ENCODE results near the gene ADAT3. TPM values are rescaled to one million over a fixed set of nuclear protein-coding genes. Genes with fewer than 3 reads are reported as not detected.

The ADAT3 gene
- total and polyA plus RNA-seq, 2 of the 4 experiments (the other 2 are of a cell fraction): 0.36 to 2.8 TPM

- Histone ChIP-seq H4K91ac (ENCODE audit: insufficient read depth, low read depth, low read length) (no peak overlapping the region), H4K8ac (ENCODE audit: low read depth in 2 of 2, low read length in 2 of 2) (no peak overlapping the region), H2BK15ac (ENCODE audit: low read depth, low read length) (no peak overlapping the region), H3K23ac (ENCODE audit: low read depth, low read length) (no peak overlapping the region), H2BK20ac (ENCODE audit: low read depth, low read length) (no peak overlapping the region), H3K56ac (ENCODE audit: extremely low read depth, insufficient read depth, low read length) (no peak overlapping the region), H3K18ac (ENCODE audit: low read depth, low read length) (no peak overlapping the region), H3K27me3 (ENCODE audit: control insufficient read depth, insufficient read depth, low read length) (no peaks in the 10 kb centered on the region), H2AFZ (replicated peaks; ENCODE audit: low read length, poor library complexity) (no peak overlapping the region), H3K4me2 (ENCODE audit: low read depth, low read length) (no peak overlapping the region), H3K36me3 (ENCODE audit: control insufficient read depth, insufficient read depth, low read length) (peaks cover 19% of the 10 kb centered on the region; the same call in 1 of the 2 replicates), H3K14ac (replicated peaks; ENCODE audit: low read depth, low read length) (no peak overlapping the region), H3K9me1 (ENCODE audit: insufficient read depth, low read length) (peaks cover 2% of the 10 kb centered on the region; the same call in 1 of the 2 replicates), H3K79me1 (ENCODE audit: low read depth in 1 of 2, low read length in 2 of 2) (peaks cover 5 to 72% of the 10 kb centered on the region in 2 experiments; a peak in 2 of 4 replicates), H3K4me3 (ENCODE audit: insufficient read depth, low read depth, low read length) (no peak overlapping the region), H2AK5ac (ENCODE audit: low read depth, low read length) (no peak overlapping the region), H3K27ac (ENCODE audit: insufficient read depth, low read length) (no peak overlapping the region), H3K4ac (ENCODE audit: low read depth, low read length) (no peak overlapping the region), H3K9me3 (ENCODE audit: control insufficient read depth, insufficient read depth, low read length) (no peaks in the 10 kb centered on the region), H2AK9ac (replicated peaks; ENCODE audit: low read depth, low read length, poor library complexity) (no peak overlapping the region), H4K5ac (ENCODE audit: low read depth, low read length) (no peak overlapping the region), H2BK5ac (ENCODE audit: low read depth, low read length, poor library complexity, severe bottlenecking) (no peak overlapping the region), H3K9ac (ENCODE audit: low read depth, low read length) (no peak overlapping the region), H3K4me1 (ENCODE audit: control insufficient read depth, insufficient read depth, low read length) (no peaks in the 10 kb centered on the region), H4K20me1 (ENCODE audit: insufficient read depth, low read length) (peaks cover 88% of the 10 kb centered on the region), H2BK120ac (ENCODE audit: low read depth, low read length) (no peak overlapping the region)
- CTCF ChIA-PET: no interaction called here
- DNase-seq (no peak), ATAC-seq (ENCODE audit: low read depth) (no peak)
- BruUV-seq (replicated peaks): no TSS peak
- in situ Hi-C loops (cut with MboI; ENCODE audit: low sequenced_read_pairs): no loop called here
- POLR2A ChIA-PET (ENCODE audit: unreplicated experiment): no interaction called here
- intact Hi-C loops (cut with micrococcal nuclease): no loop called here
- TF ChIP-seq USF2 (IDR thresholded peaks at IDR 0.05; ENCODE audit: low read depth, low read length) (no peak), RAD21 (IDR thresholded peaks at IDR 0.05; ENCODE audit: low read length) (no peak), RCOR1 (IDR thresholded peaks at IDR 0.05; ENCODE audit: insufficient replicate concordance, low read length) (no peak), CEBPB (IDR thresholded peaks at IDR 0.05; ENCODE audit: low read depth, low read length) (no peak), MXI1 (IDR thresholded peaks at IDR 0.05; ENCODE audit: borderline replicate concordance, low read depth, low read length) (no peak), ELK1 (IDR thresholded peaks at IDR 0.05; ENCODE audit: borderline replicate concordance, low read depth, low read length) (no peak), BHLHE40 (IDR thresholded peaks at IDR 0.05; ENCODE audit: low read depth, low read length) (no peak), MAFK (IDR thresholded peaks at IDR 0.05; ENCODE audit: low read depth, low read length) (no peak), NFE2L2 (IDR thresholded peaks at IDR 0.05; ENCODE audit: low read depth, low read length) (no peak), POLR2A (IDR thresholded peaks at IDR 0.05; ENCODE audit: low read depth, low read length) (no peak), SMC3 (IDR thresholded peaks at IDR 0.05; ENCODE audit: low read depth, low read length) (no peak), RFX5 (IDR thresholded peaks at IDR 0.05; ENCODE audit: low read depth, low read length) (no peak), CHD1 (IDR thresholded peaks at IDR 0.05; ENCODE audit: low read depth, low read length) (no peak), FOS (IDR thresholded peaks at IDR 0.05; ENCODE audit: low read depth, low read length) (no peak), CTCF (conservative IDR thresholded peaks at IDR 0.05; ENCODE audit: low read depth, low read length) (no peak), MAZ (IDR thresholded peaks at IDR 0.05; ENCODE audit: borderline replicate concordance, low read depth, low read length) (no peak)
- WGBS, 2 experiments (ENCODE audit: extremely low coverage in 2 of 2, insufficient read length in 1 of 2): 100% methylated on average over 7 of the region's 16 CpGs; no CpG with 5 or more reads in 1 of the 2 experiments
- dilution Hi-C loops (cut with HindIII; ENCODE audit: low sequenced_read_pairs, unreplicated experiment): no loop called here
Observed at GRCh38 chr19:1950640-1951039, 45.4 kb downstream of the ADAT3 start.

All from IMR-90 (cell line).